ENCODE results near the gene ADAMTSL3.

GRCh38 chr15:83762367-83762766, 108.4 kb downstream of the ADAMTSL3 start:
- TF ChIP-seq JUND (IDR thresholded peaks at IDR 0.05) (no peak), EGR1 (IDR thresholded peaks at IDR 0.05; ENCODE audit: low read depth in 2 of 2) (no peak), FOXA1 (IDR thresholded peaks at IDR 0.05) (no peak), HNF4A (conservative IDR thresholded peaks at IDR 0.05) (no peak), REST (IDR thresholded peaks at IDR 0.05) (no peak)
